HG02571 (cell line): Measurements from ENCODE around the gene ARHGAP22.

Source experiments
- ATAC-seq: cut with Tn5 transposase; IDR thresholded peaks from one replicate; pipeline ENCODE4 v1.9.1; 2021; ENCODE audit warnings: mild to moderate bottlenecking, moderate library complexity; ENCODE audit not compliant: unreplicated experiment

Gene ARHGAP22

GRCh38 chr10:48517482-48517881 lies 87.4 kb downstream of the ARHGAP22 start:
- no peak for ATAC-seq

DNA sequence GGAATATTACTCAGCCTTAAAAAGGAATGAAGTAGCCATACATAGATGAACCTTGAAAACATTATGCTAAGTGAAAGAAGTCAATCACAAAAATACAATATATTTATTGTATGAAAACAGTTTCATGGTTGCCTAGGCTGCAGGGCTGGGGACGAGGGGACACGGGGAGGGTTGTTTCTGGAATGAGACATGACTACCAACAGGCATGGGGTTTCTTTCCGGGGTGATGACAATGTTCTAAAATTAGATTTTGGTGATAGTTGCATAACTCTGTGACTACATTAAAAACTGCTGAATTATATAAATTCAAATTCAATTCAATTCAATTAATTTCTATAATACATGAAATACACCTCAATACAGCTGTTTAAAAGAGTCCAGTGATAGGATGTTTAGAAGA lies 88.0 kb downstream of the ARHGAP22 start:
- ATAC-seq, result no peak

DNA sequence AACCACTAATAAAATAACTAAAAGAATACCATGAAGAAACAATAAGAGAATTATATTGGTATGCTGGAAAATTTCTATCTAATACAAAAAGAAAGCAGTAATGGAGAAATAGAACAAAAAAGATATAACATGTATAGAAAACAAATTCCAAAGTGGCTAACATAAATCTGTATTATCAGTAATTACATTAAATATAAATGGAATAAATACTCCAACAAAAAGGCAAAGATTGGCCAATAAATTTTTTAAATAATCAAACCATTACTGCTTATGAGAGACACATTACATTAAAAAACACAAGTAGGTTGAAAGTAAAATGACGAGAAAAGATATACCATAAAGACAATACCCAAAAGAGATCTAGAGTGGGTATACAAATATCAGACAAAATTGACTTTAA lies 90.0 kb downstream of the ARHGAP22 start:
- no peak for ATAC-seq

DNA sequence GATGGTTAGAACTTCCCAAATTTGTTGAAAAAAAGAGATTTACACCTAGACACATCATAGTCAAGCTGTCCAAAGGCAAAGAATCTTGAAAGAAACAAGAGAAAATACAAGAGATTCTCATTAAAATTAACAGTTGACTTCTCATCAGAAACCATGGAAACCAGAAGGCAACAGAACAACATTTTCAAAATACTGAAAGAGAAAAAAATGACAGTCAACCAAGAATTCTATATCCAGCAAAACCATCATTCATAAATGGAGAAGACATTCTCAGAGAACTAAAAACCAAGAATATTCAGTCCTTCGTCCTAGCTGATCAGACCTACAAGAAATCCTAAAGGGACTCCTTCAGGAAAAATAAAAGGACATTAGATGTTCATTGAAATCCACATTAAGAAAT lies 90.6 kb downstream of the ARHGAP22 start:
- ATAC-seq, result no peak

DNA sequence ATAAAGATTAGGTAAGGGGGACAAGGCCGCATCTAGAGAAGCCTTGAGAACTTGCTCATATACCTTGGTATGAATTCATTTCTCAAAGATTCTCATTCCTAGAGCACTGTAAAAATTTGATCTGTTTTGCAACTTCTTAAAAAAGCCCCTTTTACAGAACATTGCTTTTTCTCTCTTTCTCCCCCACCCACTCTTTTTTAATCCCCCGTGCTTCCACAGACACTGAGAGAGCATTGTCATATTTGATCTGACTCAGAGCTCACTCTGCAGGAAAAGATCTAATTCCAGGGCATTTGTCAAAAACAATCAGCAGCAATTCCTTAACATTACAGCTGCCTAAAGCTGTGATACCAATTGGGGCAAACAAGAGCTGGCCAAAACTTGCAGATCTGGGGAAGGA lies 92.0 kb downstream of the ARHGAP22 start:
- no peak for ATAC-seq

DNA sequence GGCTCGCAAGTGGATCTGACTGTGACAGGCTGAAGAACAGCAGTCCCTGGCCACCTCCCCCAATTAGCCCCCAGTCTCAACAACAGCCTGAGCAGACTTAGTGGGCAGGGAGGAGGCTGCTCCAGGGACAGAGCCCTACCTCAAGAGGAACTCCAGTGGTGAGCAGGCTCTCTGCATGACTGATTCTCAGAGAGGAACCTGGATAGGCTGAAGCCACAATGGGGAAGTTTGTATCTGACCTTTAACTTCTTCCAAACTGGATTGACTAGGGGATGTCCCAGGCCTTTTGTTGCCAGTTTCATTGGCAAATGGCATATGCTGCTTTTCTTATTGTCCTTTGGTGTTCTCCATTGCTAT lies 93.0 kb downstream of the ARHGAP22 start:
- no peak for ATAC-seq

GRCh38 chr10:48511066-48511874 lies 93.6 kb downstream of the ARHGAP22 start:
- ATAC-seq, result no peak

DNA sequence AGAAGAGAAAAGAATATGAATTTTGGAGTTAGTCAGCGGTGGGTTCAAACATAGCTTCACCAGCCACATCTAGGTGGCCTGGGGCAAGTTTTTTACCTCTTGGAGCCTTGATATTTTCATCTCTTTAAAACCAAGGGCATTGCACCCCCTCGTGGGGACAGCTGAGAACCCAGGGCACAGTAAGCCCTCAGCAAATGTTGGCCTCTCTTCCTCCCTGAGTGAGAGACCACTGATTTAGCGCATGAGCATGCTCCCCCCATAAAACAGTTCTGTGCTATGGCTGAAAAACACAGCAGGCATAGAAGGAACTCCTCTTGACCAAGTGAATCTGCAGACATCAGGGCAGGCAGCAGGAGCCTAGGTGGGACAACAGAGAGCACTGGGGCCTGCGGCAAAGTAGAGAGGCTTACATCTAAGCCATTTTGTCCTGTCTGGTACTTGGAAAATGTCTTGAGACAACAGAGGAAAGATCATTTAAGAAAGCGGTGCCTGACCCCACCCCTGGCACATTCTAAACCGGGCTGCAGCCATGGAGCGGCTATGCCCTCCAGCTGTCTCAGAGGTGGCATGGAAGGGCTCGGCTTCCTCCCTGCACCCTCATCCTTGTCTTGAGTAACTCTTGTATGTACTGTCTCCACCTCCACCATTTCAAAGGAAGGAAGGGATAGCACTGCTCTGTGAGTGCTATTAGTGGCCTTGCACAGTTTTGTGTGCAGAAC lies 94.7 kb downstream of the ARHGAP22 start:
- no peak for ATAC-seq

DNA sequence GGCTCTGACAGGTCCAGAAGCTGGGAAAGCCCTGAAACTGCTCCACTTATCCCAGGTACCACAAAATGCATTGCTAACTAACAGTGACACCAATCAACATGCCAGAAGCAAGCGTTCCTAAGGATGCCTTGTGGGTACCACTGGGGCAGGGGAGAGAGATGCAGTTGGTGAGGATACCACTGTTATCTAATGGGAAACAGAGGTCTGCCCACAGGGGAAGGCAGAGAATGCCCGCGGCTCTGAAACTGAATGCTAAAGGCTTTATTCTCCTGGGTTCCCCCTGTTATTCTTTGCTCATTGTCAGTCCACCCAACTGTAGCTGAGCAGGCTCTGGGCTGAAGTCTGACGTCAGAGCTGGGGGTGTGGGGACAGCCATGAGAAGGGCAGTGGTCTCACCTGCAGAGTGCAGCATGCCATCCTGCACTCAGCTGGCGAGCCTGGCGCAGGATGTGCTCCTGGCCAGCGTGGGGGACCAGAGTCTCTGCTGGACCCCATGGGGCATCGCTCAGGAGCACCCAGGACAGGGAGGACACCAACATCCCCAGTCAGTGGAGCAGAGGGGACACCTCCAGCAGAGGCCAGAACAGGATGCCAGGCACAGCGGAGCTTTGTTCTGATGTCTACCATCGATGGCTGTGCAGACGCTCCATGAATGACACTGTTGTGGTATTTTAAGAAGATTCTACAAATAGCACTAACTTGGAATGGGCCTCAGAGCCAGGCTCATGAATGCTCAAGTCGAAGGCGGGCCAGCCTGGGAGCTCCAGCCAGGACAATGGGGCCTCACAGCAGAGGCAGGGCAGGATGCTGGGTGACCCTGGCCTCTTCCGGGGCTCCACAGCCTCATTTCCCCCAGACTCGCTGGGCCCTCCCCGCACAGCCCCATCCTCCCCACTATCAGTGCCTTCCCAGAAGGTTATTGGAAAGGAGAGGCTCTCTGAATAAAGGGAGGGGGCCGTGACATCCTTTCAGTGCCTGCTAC lies 95.8 kb downstream of the ARHGAP22 start:
- ATAC-seq, result no peak

- ATAC-seq, result no peak
Measured at GRCh38 chr10:48507933-48508790, 96.7 kb downstream of the ARHGAP22 start.

- no peak for ATAC-seq
Measured at GRCh38 chr10:48507494-48507893, 97.4 kb downstream of the ARHGAP22 start.

- no peak for ATAC-seq
Measured at GRCh38 chr10:48506147-48506917, 98.5 kb downstream of the ARHGAP22 start.

GRCh38 chr10:48505394-48506112 lies 99.3 kb downstream of the ARHGAP22 start:
- ATAC-seq, result no peak

GRCh38 chr10:48504141-48504885 lies 100.6 kb downstream of the ARHGAP22 start:
- ATAC-seq, result no peak

- ATAC-seq, result no peak
Measured at GRCh38 chr10:48503293-48503911, 101.5 kb downstream of the ARHGAP22 start.

- no peak for ATAC-seq
Measured at GRCh38 chr10:48502791-48503190, 102.1 kb downstream of the ARHGAP22 start.
